B cell (primary cell): ENCODE data around the gene PBX2. TPM values are rescaled to one million over a fixed set of nuclear protein-coding genes. Genes with fewer than 3 reads are reported as not detected.

Source experiments
- ATAC-seq: fragments of 200-7000 bp; cut with Tn5 transposase; one replicate; pipeline ENCODE4 v1.10.0; 2021; ENCODE audit warnings: low read depth, mild to moderate bottlenecking, moderate number of reproducible peaks, moderate library complexity
- CTCF ChIA-PET: fragments of 350-600 bp; sonication (Branson Sonifier 250); formaldehyde crosslinking; loops from one replicate; lab custom pipeline; 2021; ENCODE audit warnings: antibody characterized with exemption, inconsistent platforms; lab: Charles Lee
- POLR2A ChIA-PET: fragments of 350-600 bp; sonication (Branson Sonifier 250); formaldehyde crosslinking; loops from one replicate; lab custom pipeline; 2021; ENCODE audit warnings: antibody characterized with exemption; lab: Charles Lee
- DNase-seq: peaks from one replicate; pipeline ENCODE4 v3.0.0; 2013
- H2AFZ ChIP-seq: 2 replicates; pipeline ENCODE4 v1.6.1; 2012; ENCODE audit warnings: mild to moderate bottlenecking, low read depth, low read length; ENCODE audit not compliant: insufficient read depth, poor library complexity, severe bottlenecking
- H3K27ac ChIP-seq, 2 donors: 1 replicate in 1 of 2; 2 replicates in 1 of 2; pipeline ENCODE4 v1.5.1; 2012 to 2013; ENCODE audit warnings: low read length in 2 of 2, mild to moderate bottlenecking in 2 of 2, moderate library complexity in 1 of 2
- H3K27me3 ChIP-seq, 4 experiments: fragments of 200-600 bp in 1 of 4; sonication (generic) in 1 of 4; replicated peaks in 1 of 4; 1 replicate in 2 of 4; 2 replicates in 2 of 4; pipeline versions ENCODE4 v1.6.1 to v1.7.0; 2013 to 2016; ENCODE audit warnings: low read length in 3 of 4, mild to moderate bottlenecking in 2 of 4, mixed read lengths in 1 of 4, moderate library complexity in 1 of 4; ENCODE audit not compliant: insufficient read depth in 4 of 4, control insufficient read depth in 3 of 4; ENCODE audit errors: control extremely low read depth in 1 of 4
- H3K36me3 ChIP-seq, 2 experiments: replicated peaks in 1 of 2; 1 replicate in 1 of 2; 2 replicates in 1 of 2; pipeline versions ENCODE4 v1.6.1 to v1.7.1; 2013; ENCODE audit warnings: low read length in 1 of 2; ENCODE audit not compliant: insufficient read depth in 2 of 2, control insufficient read depth in 1 of 2; ENCODE audit errors: control extremely low read depth in 1 of 2, extremely low read depth in 1 of 2
- H3K4me1 ChIP-seq, 2 donors: fragments of 200-600 bp in 1 of 2; sonication (generic) in 1 of 2; 1 replicate in 1 of 2; 2 replicates in 1 of 2; pipeline versions ENCODE4 v1.5.1 to v1.6.1; 2013 to 2017; ENCODE audit warnings: low read length in 2 of 2; ENCODE audit not compliant: control insufficient read depth in 2 of 2, insufficient read depth in 2 of 2
- H3K4me2 ChIP-seq: replicated peaks from 2 replicates; pipeline ENCODE3; 2012; ENCODE audit warnings: mild to moderate bottlenecking, low read depth, low read length; ENCODE audit not compliant: poor library complexity, severe bottlenecking
- H3K4me3 ChIP-seq, 5 experiments: fragments of 200-600 bp in 1 of 5; sonication (generic) in 1 of 5; 1 replicate in 3 of 5; 2 replicates in 2 of 5; pipeline versions ENCODE4 v1.5.1 to v1.7.0; 2011 to 2016; ENCODE audit warnings: low read length in 4 of 5, mild to moderate bottlenecking in 4 of 5, low read depth in 2 of 5, control low read depth in 1 of 5, moderate library complexity in 1 of 5; ENCODE audit not compliant: insufficient read depth in 1 of 5; ENCODE audit errors: control extremely low read depth in 1 of 5, extremely low read depth in 1 of 5
- H3K79me2 ChIP-seq: fragments of 200-600 bp; sonication (generic); one replicate; pipeline ENCODE4 v1.6.0; 2016; ENCODE audit warnings: low read length; ENCODE audit not compliant: control insufficient read depth, insufficient read depth
- H3K9ac ChIP-seq: fragments of 200-600 bp; sonication (generic); 2 replicates; pipeline ENCODE4 v1.6.1; 2017; ENCODE audit warnings: mild to moderate bottlenecking, low read length, moderate library complexity
- H3K9me3 ChIP-seq, 3 donors: one replicate each; pipeline versions ENCODE4 v1.6.1 to v1.7.1; 2013; ENCODE audit warnings: low read length in 2 of 3; ENCODE audit not compliant: control insufficient read depth in 2 of 3, insufficient read depth in 1 of 3; ENCODE audit errors: control extremely low read depth in 1 of 3
- H4K20me1 ChIP-seq: 2 replicates; pipeline ENCODE4 v1.6.0; 2012; ENCODE audit warnings: mild to moderate bottlenecking, low read length; ENCODE audit not compliant: insufficient read depth, control insufficient read depth, poor library complexity, severe bottlenecking
- H3K27ac Mint-ChIP-seq: one replicate; pipeline ENCODE4 v1.8.0; 2021; ENCODE audit warnings: mixed read lengths
- H3K27me3 Mint-ChIP-seq: one replicate; pipeline ENCODE4 v1.8.0; 2021; ENCODE audit warnings: mixed read lengths
- H3K4me1 Mint-ChIP-seq: one replicate; pipeline ENCODE4 v1.8.0; 2021; ENCODE audit warnings: mixed read lengths
- H3K4me3 Mint-ChIP-seq: one replicate; pipeline ENCODE4 v1.8.0; 2021; ENCODE audit warnings: mixed read lengths
- H3K9me3 Mint-ChIP-seq: one replicate; pipeline ENCODE4 v1.8.0; 2022; ENCODE audit warnings: mixed read lengths; ENCODE audit not compliant: insufficient read depth
- CTCF ChIP-seq: fragments of 200-600 bp; IDR thresholded peaks from one replicate; pipeline ENCODE4 v1.8.0; 2022; ENCODE audit warnings: antibody characterized with exemption, mild to moderate bottlenecking
- EZH2 ChIP-seq: IDR thresholded peaks from 2 replicates; pipeline ENCODE4 v1.6.1; 2012; ENCODE audit warnings: borderline replicate concordance, low read depth, mild to moderate bottlenecking, moderate library complexity, low read length; ENCODE audit not compliant: insufficient read depth, poor library complexity, severe bottlenecking
- WGBS: methylation state at CpG from one replicate; pipeline ENCODE4 v1.1.5; 2013; ENCODE audit warnings: missing lambda C conversion rate; ENCODE audit not compliant: insufficient coverage; 5-methylcytosine and 5-hydroxymethylcytosine counted together
- intact Hi-C: fragments of 100-400 bp; cut with micrococcal nuclease; formaldehyde crosslinking; loops from one replicate; pipeline ENCODE4 v1.10.0; 2022
- polyA plus RNA-seq: library from polyadenylated mRNA; depleted of rRNA; stranded (reverse); fragments of >200 nt; gene quantifications from 2 replicates; pipeline ENCODE4 v1.2.3, GENCODE V29; 2012
- total RNA-seq, 2 donors: library from RNA; stranded (reverse); fragments of 120-200 nt in 1 of 2; gene quantifications; 1 replicate in 1 of 2; 2 replicates in 1 of 2; pipeline versions ENCODE4 v1.2.3 to v1.2.4, GENCODE V29; 2013 to 2022

The PBX2 gene
- total and polyA plus RNA-seq, 2 donors (not counting 1 experiment from before 2014, with no cell fraction given): 128 to 188 TPM

DNA sequence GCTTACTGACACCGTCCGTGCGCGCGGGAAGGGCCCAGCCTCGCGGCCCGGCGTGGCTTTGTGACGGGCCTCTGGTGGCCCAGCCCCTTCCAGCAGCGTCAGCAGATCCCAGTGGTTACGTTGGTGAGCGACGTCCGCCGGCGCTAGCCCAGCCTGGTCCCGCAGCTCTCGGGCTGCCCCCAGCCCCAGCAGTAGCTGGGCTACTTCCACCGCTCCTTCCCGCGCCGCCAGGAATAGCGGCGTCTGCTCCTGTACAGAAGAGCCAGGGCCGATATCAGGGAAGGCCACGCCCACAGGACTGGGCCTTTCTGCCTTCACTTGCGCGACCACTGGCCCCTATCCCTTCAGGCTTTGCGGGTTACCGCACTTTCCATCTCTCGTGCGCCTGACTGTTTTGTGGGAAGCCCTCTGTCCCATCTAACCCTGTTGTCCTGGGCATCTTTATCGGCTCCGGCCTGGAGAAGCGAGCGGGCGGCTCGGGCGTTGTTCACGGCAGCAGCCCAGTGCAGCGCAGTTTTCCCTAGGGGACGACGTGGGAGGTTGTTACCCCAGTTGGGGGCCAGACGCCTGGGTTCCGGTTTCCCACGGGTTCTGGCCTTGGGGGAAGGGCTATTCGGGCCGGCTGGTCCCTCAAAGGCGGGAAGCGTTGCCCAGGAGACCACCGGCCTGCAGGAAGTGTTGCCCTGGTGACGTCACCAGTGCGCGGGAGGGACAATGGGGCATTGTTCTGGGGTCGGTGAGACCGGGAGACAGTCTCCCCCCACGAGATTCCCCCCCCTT, 6.1 kb upstream of the PBX2 start:
- Mint-ChIP-seq H3K4me3 (peak overlapping the region; percentile 95), H3K4me1 (peaks cover 55% of the 10 kb centered on the region), H3K27ac (peak overlapping the region; percentile 99), H3K27me3 (no peaks in the 10 kb centered on the region), H3K9me3 (no peaks in the 10 kb centered on the region)
- peaks cover 36 to 51% of the 10 kb centered on the region in 2 donors for H3K4me1 ChIP-seq
- peaks cover 0 to 9% of the 10 kb centered on the region in 2 experiments for H3K36me3 ChIP-seq
- ATAC-seq: peak; percentile 22
- peak overlapping the region; percentile 99 for H3K9ac ChIP-seq
- H3K27me3 ChIP-seq: no peaks in the 10 kb centered on the region
- peak overlapping the region; percentile 99 to 100 for H3K27ac ChIP-seq
- H3K79me2 ChIP-seq: peaks cover 21% of the 10 kb centered on the region
- H3K4me3 ChIP-seq: peak overlapping the region; percentile 34 to 99 (median 94)
- TF ChIP-seq CTCF (no peak), EZH2 (no peak)
- H3K9me3 ChIP-seq: no peaks in the 10 kb centered on the region
- CTCF ChIA-PET: interaction anchor here (0.5 to 1.8 kb wide), 15 partner anchors 10 to 599 kb away, joined by 3 to 9 read pairs (median 4); partner anchors contain the start of genes AGPAT1, ATF6B and FKBPL
- H2AFZ ChIP-seq: peak overlapping the region; percentile 65
- DNase-seq: peak; percentile 100
- H4K20me1 ChIP-seq: no peaks in the 10 kb centered on the region
- POLR2A ChIA-PET: interaction anchor here (0.6 to 1.8 kb wide), 18 partner anchors 16 to 1548 kb away, joined by 3 to 25 read pairs (median 5); partner anchors contain the start of genes AGPAT1, ATF6B, FKBPL and HLA-DRA
- intact Hi-C loops: loop anchor here (1.0 to 10.0 kb wide), 13 partner anchors 18 to 1012 kb away; partner anchors contain the start of genes BAG6, CLIC1, CSNK2B and EHMT2
- H3K4me2 ChIP-seq: peak overlapping the region; percentile 91
- WGBS: under 1% methylated on average over 53 of the region's 58 CpGs
